Kidney (tissue), 14 donors: ENCODE measurements around the gene MBOAT2. TPM values are rescaled to one million over a fixed set of nuclear protein-coding genes. Genes with fewer than 3 reads are reported as not detected.

Experiments used
- DNase-seq, 5 donors: peaks; one replicate each; pipeline ENCODE4 v3.0.0-alpha.2; 2013 to 2020
- FAIRE-seq: peaks from 2 replicates; lab custom pipeline; 2012; peaks lifted over from hg19 to GRCh38; lab: Jason Lieb, UNC
- H3K27ac ChIP-seq, 2 donors: one replicate each; pipeline ENCODE4 v1.7.0; 2013; ENCODE audit warnings: low read depth in 2 of 2, low read length in 2 of 2, inconsistent platforms in 1 of 2
- H3K27me3 ChIP-seq: one replicate; pipeline ENCODE4 v1.7.1; 2013; ENCODE audit warnings: low read length, inconsistent platforms; ENCODE audit not compliant: control insufficient read depth, insufficient read depth
- H3K36me3 ChIP-seq, 3 donors: one replicate each; pipeline versions ENCODE4 v1.7.0 to v1.7.1; 2013; ENCODE audit warnings: low read length in 3 of 3, control low read depth in 1 of 3, inconsistent platforms in 1 of 3; ENCODE audit not compliant: insufficient read depth in 3 of 3, control insufficient read depth in 2 of 3
- H3K4me1 ChIP-seq, 3 donors: one replicate each; pipeline versions ENCODE4 v1.7.0 to v1.7.1; 2013; ENCODE audit warnings: low read length in 3 of 3, inconsistent platforms in 1 of 3, low read depth in 1 of 3; ENCODE audit not compliant: control insufficient read depth in 2 of 3, insufficient read depth in 2 of 3
- H3K4me3 ChIP-seq, 3 donors: one replicate each; pipeline versions ENCODE4 v1.7.0 to v1.8.1; 2013; ENCODE audit warnings: low read length in 3 of 3, control low read depth in 1 of 3, inconsistent platforms in 1 of 3
- H3K9ac ChIP-seq, 3 donors: one replicate each; pipeline versions ENCODE4 v1.7.0 to v1.7.1; 2013; ENCODE audit warnings: low read length in 3 of 3, control low read depth in 1 of 3, inconsistent platforms in 1 of 3
- H3K9me3 ChIP-seq, 3 donors: one replicate each; pipeline versions ENCODE4 v1.7.0 to v1.7.1; 2013; ENCODE audit warnings: low read length in 3 of 3, control low read depth in 1 of 3, inconsistent platforms in 1 of 3; ENCODE audit not compliant: control insufficient read depth in 2 of 3, insufficient read depth in 1 of 3
- intact Hi-C: fragments of 100-400 bp; cut with DNase I; formaldehyde crosslinking; loops from one replicate; pipeline ENCODE4 v1.11.1; 2022
- polyA plus RNA-seq: library from polyadenylated mRNA; stranded (reverse); fragments of 350-450 nt; fragmentation: Illumina TruSeq; extraction: RNeasy Lipid Tissue Mini Kit (QIAGEN cat#74804); gene quantifications from one replicate; pipeline ENCODE4 v1.2.3, GENCODE V29; 2014; ENCODE audit warnings: low read depth, low replicate concordance; ENCODE audit not compliant: insufficient read depth
- total RNA-seq: library from RNA; stranded (reverse); fragmentation: NEBNext Ultra II Directional; extraction: Animal tissue kit (Norgen Biotek cat#: 25700); gene quantifications from one replicate; pipeline ENCODE4 v1.2.1, GENCODE V29; 2021
- TF ChIP-seq, protein P1 (sequence below): IDR thresholded peaks from 3 replicates; pipeline ENCODE4 v1.5.1; 2012; ENCODE audit warnings: mild to moderate bottlenecking, moderate library complexity, borderline replicate concordance; ENCODE audit not compliant: insufficient read depth; ENCODE audit errors: extremely low read depth
- donor health status: control.
- donor health status: control.
- donor health status: control.
- donor health status: control.
- donor health status: control.
- donor health status: DM: yes; HTN: yes; CAD: no.
- donor health status: Normal renal cell carcinoma (clear cell type).

Gene MBOAT2
- total and polyA plus RNA-seq, 2 donors from 2014 or later: 15.9 to 28.6 TPM

DNA sequence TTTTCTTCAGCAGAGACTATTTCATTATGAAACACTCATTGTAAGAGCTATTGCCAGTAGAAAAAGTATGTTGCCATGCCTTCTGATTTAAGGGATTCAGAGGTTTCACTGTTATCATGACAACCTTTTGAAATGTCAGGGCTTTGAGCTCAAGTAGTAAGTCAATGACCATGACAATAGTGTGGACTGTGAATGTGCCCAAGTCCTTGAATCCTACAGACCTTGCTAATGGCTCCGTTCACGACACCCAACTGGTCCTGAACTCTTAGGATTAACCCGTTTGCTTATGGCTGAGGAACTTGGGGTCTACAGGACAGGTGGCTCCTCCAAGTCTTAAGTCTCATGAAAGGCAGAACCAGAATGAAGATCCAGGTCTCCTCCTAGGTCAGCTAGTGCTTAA lies 148.5 kb downstream of the MBOAT2 start:
- H3K36me3 ChIP-seq: no peaks in the 10 kb centered on the region
- TF ChIP-seq, protein P1, sequence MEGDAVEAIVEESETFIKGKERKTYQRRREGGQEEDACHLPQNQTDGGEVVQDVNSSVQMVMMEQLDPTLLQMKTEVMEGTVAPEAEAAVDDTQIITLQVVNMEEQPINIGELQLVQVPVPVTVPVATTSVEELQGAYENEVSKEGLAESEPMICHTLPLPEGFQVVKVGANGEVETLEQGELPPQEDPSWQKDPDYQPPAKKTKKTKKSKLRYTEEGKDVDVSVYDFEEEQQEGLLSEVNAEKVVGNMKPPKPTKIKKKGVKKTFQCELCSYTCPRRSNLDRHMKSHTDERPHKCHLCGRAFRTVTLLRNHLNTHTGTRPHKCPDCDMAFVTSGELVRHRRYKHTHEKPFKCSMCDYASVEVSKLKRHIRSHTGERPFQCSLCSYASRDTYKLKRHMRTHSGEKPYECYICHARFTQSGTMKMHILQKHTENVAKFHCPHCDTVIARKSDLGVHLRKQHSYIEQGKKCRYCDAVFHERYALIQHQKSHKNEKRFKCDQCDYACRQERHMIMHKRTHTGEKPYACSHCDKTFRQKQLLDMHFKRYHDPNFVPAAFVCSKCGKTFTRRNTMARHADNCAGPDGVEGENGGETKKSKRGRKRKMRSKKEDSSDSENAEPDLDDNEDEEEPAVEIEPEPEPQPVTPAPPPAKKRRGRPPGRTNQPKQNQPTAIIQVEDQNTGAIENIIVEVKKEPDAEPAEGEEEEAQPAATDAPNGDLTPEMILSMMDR: no peak
- H3K9me3 ChIP-seq: no peaks in the 10 kb centered on the region
- DNase-seq: no peak
- H3K27ac ChIP-seq: no peak overlapping the region
- intact Hi-C loops: no loop called here
- H3K4me1 ChIP-seq: no peaks in the 10 kb centered on the region
- H3K9ac ChIP-seq: no peak overlapping the region
- no peaks in the 10 kb centered on the region for H3K27me3 ChIP-seq
- no peak overlapping the region for H3K4me3 ChIP-seq
- FAIRE-seq: no peak

DNA sequence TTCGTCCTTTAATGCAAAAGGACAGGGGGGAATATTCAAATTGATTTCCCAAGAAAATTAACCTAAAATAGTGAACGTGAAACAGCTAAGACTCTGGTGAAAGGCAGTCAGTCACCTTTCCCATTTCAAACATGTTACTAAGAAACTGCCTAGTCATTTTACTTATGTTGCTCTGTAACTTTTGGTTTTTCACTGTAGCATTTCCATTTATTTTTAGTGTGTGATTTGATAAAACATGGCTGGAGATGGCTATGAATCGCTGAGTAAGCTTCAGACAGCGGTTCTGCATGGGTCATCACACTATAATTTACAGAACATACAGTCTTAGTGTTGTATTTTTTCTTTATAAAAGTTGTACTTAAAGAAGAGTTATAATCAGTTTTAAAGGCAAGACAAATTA lies 150.1 kb downstream of the MBOAT2 start:
- Histone ChIP-seq H3K4me3 (no peak overlapping the region), H3K27ac (no peak overlapping the region), H3K27me3 (no peaks in the 10 kb centered on the region), H3K9me3 (no peaks in the 10 kb centered on the region), H3K36me3 (no peaks in the 10 kb centered on the region), H3K4me1 (no peaks in the 10 kb centered on the region), H3K9ac (no peak overlapping the region)
- intact Hi-C loops: no loop called here
- TF ChIP-seq, protein P1: no peak
- DNase-seq (peak in 1 of 5 donors; percentile 17), FAIRE-seq (no peak)

DNA sequence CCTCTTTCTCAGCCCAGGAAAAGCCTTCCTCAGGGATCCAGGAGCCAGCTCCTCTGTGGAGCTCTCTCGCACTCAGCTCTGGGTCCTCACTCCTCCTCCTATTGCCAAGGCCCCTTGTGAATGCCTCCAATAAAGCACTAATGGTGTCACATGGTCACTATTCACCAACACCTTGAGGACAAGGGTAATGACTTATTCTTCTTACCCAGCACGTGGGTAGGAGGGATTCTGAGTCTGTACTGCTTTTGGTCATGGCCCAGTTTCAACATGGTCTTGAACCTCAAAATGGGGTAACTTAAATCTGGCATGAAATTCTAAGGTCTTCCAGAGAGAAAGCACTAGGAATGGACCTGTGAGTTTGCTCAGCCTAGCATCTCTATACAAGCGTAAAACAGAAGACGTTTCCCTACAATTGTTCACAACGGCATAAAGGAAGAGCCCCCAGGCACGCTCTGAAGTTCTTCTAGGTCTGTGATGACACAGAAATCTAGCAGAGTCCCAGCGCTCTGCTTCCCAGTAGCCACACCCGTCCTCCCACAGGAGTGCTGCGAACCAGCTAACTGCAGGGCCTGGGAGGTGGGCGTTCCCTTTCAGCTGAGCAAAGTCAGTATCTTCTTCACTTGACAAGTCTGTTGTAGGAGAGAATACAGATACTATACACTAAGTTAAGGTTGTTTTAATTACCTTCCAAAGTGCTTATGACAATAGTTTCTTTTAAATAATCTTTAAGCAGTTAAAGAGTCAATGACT lies 151.5 kb downstream of the MBOAT2 start:
- TF ChIP-seq, protein P1: no peak
- H3K27me3 ChIP-seq: no peaks in the 10 kb centered on the region
- FAIRE-seq (no peak), DNase-seq (peak in 1 of 5 donors; percentile 29)
- no peaks in the 10 kb centered on the region for H3K4me1 ChIP-seq
- no peak overlapping the region for H3K4me3 ChIP-seq
- no peak overlapping the region for H3K9ac ChIP-seq
- no peaks in the 10 kb centered on the region for H3K9me3 ChIP-seq
- intact Hi-C loops: no loop called here
- H3K36me3 ChIP-seq: no peaks in the 10 kb centered on the region
- H3K27ac ChIP-seq: no peak overlapping the region
